NCI-H345 treated with DMSO at 0.1 percent for 48 hours (cell line): ENCODE results near the gene TMEM181.

Experiments
- DNase-seq: peaks from one replicate; lab custom pipeline; 2025; ENCODE audit not compliant: unreplicated experiment; lab: John Stamatoyannopoulos, UW

TMEM181 gene

GRCh38 chr6:158561938-158562337 is 2.0 kb downstream of the TMEM181 start:
- no peak for DNase-seq

GRCh38 chr6:158564243-158565121 is 4.6 kb downstream of the TMEM181 start:
- no peak for DNase-seq

- DNase-seq: no peak
These were observed 5.2 kb downstream of the TMEM181 start for GRCh38 chr6:158565122-158565429.

GRCh38 chr6:158565482-158566040 is 5.7 kb downstream of the TMEM181 start:
- no peak for DNase-seq

DNA sequence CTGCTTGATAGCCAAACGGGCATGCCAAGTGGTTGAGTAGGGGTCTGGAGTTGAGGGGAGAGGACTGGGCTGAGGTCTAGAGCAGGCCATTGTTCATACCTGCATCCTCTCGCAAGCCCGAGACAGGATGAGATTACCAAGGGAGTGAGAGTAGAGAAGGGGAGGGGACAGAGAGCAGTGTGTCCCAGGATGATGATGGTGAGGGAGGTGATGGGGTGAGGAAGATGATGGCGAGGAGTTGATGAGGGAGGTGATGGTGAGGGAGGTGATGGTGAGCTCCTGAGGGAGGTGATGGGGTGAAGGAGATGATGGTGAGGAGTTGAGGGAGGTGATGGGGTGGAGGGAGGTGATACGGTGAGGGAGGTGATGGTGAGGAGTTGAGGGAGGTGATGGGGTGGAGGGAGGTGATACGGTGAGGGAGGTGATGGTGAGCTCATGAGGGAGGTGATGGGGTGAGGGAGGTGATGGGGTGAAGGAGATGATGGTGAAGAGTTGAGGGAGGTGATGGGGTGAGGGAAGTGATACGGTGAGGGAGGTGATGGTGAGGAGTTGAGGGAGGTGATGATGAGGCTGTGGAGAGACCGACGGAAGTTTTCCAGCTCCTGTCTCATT is 6.4 kb downstream of the TMEM181 start:
- no peak for DNase-seq

- DNase-seq: no peak
These were observed 7.3 kb downstream of the TMEM181 start for GRCh38 chr6:158567152-158567551.

GRCh38 chr6:158567871-158568401 is 8.0 kb downstream of the TMEM181 start:
- DNase-seq: no peak

GRCh38 chr6:158568549-158568948 is 8.7 kb downstream of the TMEM181 start:
- DNase-seq: no peak

DNA sequence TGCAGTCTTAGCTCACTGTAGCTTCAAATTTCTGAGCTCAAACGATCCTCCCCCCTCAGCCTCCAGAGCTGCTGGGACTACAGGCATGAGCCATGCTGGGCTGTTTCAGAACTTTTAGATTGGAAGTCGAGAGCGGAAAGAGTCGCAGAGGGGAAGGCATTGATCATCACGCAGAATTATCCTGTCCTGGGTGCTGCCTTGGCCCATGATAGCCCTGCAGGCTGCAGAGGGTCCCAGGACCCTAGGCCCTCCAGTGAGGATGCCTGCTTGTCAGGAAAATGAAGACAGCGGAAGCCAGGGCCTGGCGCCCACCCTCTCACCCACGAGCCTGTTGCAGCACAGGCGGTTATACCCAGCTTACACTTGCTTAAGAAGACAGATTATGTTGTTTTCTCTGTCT is 9.1 kb downstream of the TMEM181 start:
- DNase-seq: no peak

DNA sequence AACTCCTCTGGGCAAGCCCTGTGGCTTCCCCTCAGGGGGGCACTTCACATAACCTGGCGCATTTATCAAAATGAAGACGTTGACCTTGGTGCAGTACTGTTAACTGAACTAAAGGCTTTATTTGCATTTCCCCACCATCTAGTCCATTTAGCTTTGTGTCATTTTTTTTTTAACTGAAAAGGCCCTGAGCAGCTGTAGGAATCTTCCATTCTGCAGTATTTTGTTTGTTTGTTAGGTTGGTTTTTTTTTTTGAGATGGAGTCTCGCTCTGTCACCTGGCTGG is 10.7 kb downstream of the TMEM181 start:
- DNase-seq: peak; percentile 72

DNA sequence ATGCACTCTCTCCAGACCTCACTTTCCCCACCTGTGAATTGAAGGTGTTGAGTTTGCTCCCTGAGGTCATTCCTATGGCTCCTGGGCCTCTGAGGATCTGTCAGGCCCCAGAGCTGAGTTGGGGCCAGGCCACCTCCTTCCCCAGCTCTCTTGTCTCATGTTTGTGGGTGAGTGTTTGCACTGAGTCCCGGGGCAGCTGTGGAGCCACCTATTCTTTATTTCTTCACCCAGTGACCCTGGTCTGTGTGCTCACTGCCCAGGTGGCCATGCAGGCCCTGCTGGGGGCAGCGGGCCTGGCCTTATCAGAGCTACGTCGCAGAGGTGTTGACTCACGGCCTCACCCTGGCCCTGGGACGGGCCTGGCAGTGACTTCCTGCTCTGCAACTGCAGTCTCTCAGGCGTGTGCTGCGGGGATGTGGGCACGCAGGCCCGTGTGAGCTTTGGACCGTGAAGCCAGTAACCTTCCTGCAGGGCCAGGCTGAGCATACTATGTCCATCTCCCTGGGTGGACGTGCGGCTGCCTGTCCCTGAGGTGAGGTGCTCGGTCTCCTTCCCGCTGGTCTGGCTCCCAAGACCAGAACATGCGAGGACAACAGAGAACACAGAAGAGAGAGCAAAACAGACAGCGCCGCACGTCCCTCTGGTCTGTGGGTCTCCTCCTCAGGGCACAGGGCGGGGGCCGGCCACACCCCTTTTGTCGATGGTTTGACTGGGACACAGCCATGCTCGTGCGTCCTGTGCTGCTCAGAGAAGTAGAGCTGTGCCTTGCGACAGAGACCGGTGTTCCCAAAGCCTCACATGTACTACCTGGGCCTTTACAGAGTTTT is 12.1 kb downstream of the TMEM181 start:
- DNase-seq: no peak

GRCh38 chr6:158572653-158573541 is 13.0 kb downstream of the TMEM181 start:
- DNase-seq: no peak

DNA sequence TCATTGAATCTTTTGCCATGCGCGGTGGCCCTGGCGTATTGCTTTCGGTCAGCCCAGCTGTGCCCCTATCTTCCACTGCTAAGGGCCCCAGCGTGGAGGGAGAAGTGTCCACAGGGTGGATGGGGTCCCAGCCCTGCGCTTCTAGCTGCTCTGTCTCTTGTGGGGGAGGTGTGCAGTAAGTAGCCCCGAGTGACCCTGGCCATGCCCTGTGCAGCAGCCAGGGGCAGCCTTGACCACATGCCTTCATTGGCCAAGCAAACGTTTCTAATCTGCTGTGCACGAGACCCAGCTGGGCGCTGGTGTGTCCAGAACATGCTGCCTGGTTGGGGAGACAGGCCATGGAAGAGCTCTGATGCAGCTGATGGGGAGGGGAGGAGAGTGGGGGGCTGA is 13.6 kb downstream of the TMEM181 start:
- DNase-seq: no peak

GRCh38 chr6:158574800-158575199 is 14.9 kb downstream of the TMEM181 start:
- no peak for DNase-seq

DNA sequence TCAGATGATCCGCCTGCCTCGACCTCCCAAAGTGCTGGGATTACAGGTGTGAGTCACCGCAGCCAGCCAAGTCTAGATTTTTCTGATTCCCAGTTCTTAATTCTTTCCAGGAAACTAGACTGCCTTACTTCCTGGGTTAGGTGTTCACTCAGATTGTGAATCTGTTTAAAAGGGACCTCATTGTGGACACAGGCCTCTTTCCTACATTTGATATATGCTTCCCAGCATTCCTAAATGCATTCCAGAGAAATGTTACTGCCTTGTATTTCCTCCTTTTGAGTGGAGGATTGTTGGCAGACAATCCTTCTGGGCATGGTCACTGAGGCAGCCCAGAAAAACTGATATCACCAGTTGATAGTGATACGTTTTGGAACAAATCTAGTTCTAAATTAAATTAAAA is 15.7 kb downstream of the TMEM181 start:
- no peak for DNase-seq

DNA sequence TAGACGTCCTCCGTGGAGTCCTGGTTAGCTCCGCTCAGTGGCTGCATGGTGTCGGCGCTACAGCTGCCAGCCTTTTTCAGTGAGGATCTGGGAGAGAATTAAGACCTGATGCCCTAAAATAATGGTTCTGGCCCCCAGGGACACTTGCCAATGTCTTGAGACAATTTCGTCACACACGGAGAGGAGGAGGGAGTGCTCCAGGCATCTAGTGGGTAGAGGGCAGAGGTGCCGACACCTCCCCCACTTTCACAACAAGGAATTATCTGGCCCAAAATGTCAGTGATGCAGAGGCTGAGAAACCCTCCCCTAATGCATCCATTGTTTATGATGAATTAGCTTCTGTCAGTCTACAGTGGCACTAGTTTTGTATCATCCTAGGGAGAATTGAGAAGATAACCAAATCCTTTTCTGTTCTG is 24.4 kb downstream of the TMEM181 start:
- DNase-seq: no peak

- no peak for DNase-seq
These were observed 26.8 kb downstream of the TMEM181 start for GRCh38 chr6:158586652-158587051.

- DNase-seq: no peak
These were observed 29.5 kb downstream of the TMEM181 start for GRCh38 chr6:158589366-158589765.

GRCh38 chr6:158591134-158591809 is 31.4 kb downstream of the TMEM181 start:
- no peak for DNase-seq

GRCh38 chr6:158591810-158592209 is 31.9 kb downstream of the TMEM181 start:
- no peak for DNase-seq
